GM10266 (cell line): ENCODE measurements around the gene EPHB2.

Experiments used
- DNase-seq: peaks from one replicate; pipeline ENCODE4 v3.0.0; 2012; ENCODE audit errors: extremely low spot score
- TF ChIP-seq, protein P1 (sequence below): IDR thresholded peaks from 2 replicates; pipeline ENCODE4 v1.5.1; 2012; ENCODE audit warnings: mild to moderate bottlenecking, low read depth; ENCODE audit not compliant: control insufficient read depth, insufficient read depth; ENCODE audit errors: missing control alignments

The EPHB2 gene

DNA sequence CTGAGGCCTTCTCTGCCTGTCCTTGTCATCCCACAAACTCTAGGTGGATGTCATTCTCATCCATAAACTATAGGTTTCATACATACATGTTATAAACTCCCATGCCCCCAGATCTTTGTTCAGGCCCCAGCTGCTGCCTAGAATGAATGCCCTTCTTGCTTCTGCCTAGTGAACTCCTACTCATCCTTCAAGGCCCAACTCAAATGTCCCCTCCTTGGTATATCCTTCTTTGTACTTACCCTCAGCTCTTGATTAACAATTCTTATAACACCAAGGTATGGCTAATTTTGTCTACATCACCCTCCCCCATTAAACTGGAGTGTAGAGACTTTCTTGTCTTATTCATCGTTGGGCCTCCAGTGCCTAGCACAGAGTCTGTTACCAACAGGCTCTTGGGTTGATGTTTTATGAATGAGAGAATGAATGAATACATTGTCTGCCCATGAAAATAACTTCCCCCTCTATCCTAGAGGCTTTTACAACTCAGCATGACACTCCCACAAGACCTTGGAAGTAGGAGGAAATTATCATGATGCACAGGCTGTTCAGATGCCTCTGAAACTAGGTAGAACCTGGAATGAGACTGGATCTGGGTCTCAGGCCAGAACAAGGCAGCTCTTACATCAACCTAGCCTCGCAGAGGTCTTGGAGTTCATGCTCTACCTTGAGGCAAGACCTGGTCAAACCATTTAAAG, 26.9 kb downstream of the EPHB2 start:
- TF ChIP-seq, protein P1, sequence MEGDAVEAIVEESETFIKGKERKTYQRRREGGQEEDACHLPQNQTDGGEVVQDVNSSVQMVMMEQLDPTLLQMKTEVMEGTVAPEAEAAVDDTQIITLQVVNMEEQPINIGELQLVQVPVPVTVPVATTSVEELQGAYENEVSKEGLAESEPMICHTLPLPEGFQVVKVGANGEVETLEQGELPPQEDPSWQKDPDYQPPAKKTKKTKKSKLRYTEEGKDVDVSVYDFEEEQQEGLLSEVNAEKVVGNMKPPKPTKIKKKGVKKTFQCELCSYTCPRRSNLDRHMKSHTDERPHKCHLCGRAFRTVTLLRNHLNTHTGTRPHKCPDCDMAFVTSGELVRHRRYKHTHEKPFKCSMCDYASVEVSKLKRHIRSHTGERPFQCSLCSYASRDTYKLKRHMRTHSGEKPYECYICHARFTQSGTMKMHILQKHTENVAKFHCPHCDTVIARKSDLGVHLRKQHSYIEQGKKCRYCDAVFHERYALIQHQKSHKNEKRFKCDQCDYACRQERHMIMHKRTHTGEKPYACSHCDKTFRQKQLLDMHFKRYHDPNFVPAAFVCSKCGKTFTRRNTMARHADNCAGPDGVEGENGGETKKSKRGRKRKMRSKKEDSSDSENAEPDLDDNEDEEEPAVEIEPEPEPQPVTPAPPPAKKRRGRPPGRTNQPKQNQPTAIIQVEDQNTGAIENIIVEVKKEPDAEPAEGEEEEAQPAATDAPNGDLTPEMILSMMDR, result no peak
- DNase-seq, result no peak

- no peak for DNase-seq
- TF ChIP-seq, protein P1, result no peak
Observed at GRCh38 chr1:22738069-22738435, 27.4 kb downstream of the EPHB2 start.

DNA sequence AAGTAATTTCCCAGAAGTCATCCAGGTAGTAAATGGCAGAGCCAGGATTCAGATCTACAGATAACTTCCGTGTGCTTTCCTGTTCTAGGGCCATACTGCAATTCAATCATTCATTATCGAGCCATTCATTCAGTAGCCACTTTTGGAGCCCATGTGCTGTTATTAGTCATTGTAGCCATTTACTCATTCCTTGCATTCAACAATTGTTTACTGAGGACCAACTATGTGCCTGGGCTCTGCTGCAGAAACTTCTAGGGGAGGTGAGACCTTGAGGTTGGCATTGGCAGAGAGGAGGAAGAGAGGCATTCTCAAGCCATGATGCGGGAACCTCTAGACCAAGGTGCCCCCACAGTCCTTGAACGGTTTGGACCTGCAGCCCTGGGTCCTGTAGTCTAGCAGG, 27.9 kb downstream of the EPHB2 start:
- TF ChIP-seq, protein P1, result no peak
- DNase-seq, result no peak

- TF ChIP-seq, protein P1, result no peak
- DNase-seq, result no peak
Observed at GRCh38 chr1:22739648-22740385, 29.2 kb downstream of the EPHB2 start.

- DNase-seq, result no peak
- TF ChIP-seq, protein P1, result no peak
Observed at GRCh38 chr1:22741118-22741517, 30.5 kb downstream of the EPHB2 start.

- TF ChIP-seq, protein P1, result no peak
- no peak for DNase-seq
Observed at GRCh38 chr1:22745669-22746585, 35.3 kb downstream of the EPHB2 start.
